NCI-H510A (cell line): ENCODE data around the gene XPNPEP1.

Experiments
- DNase-seq: peaks from one replicate; lab custom pipeline; 2025; lab: John Stamatoyannopoulos, UW

The XPNPEP1 gene

GRCh38 chr10:109893386-109893785 is 29.9 kb downstream of the XPNPEP1 start:
- no peak for DNase-seq

- no peak for DNase-seq
These were observed 30.4 kb downstream of the XPNPEP1 start for GRCh38 chr10:109892931-109893330.

- DNase-seq, result no peak
These were observed 31.2 kb downstream of the XPNPEP1 start for GRCh38 chr10:109892117-109892516.

GRCh38 chr10:109891105-109891504 is 32.2 kb downstream of the XPNPEP1 start:
- no peak for DNase-seq

DNA sequence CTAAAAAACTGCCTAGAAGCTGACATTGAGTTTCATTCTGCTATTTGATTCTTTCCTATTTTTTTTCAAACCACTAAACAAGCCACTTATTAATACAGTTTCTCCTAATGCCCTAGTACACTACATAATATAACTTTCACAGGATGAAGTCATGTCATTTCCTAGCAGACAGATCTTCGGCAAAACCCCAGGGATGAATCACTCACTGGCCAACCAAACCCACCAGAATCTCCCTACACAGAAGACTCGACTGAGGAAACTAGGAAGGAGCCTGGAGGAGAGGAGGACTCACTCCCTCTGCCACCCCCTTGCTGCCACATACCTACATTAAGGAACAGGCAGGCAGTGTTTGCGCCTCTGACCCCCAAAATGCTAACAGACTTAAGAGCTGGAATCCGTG is 33.4 kb downstream of the XPNPEP1 start:
- DNase-seq, result no peak

GRCh38 chr10:109887776-109888175 is 35.5 kb downstream of the XPNPEP1 start:
- DNase-seq, result no peak

- DNase-seq, result no peak
These were observed 36.1 kb downstream of the XPNPEP1 start for GRCh38 chr10:109887243-109887642.

GRCh38 chr10:109886781-109887140 is 36.5 kb downstream of the XPNPEP1 start:
- no peak for DNase-seq

- no peak for DNase-seq
These were observed 37.1 kb downstream of the XPNPEP1 start for GRCh38 chr10:109886037-109886780.

DNA sequence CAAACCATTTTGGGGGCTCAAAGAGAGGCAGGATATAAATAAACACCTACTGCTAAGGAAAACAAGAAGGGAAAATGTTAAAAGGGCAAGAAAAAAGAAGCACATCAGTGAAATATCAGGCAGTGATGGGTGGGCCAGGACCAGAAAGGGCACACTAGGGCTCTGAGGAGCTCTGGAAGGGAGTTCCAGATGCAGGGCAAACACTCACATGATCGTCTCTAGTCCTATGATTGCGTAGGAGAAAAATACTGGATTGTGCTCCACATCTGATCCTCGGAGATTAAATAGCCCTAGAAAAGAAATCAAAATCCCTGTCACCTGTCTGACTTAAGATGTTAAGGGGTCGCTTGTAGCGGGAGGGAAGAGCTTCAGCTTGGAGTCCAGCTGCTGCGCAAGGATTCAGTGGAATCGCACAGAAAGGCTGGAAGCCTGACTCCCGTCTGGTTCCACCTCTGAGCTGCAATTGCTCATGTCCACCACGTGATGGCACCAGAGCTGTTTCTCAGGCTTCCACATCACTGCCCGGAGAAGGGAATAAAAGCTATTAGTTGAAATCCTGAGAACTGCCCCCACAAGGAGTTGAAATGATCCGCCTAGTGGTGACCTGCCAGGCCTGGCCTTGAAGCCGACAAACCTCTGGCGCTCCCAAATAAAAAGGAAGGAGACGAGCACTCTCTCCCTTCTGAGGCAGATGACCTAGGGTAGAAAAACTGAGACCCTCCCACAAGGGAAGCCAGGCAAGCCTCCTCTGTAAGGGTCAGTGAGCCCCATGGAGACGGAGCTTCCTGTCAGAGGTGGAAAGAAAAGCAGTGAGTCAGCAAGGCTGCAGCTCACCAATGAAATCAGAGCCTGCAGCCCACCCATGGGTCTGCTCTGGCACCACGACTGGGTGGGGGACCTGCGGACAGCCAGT is 39.2 kb downstream of the XPNPEP1 start:
- DNase-seq, result peak; percentile 6

GRCh38 chr10:109882251-109883057 is 40.9 kb downstream of the XPNPEP1 start:
- no peak for DNase-seq

- DNase-seq, result no peak
These were observed 41.6 kb downstream of the XPNPEP1 start for GRCh38 chr10:109881769-109882057.

DNA sequence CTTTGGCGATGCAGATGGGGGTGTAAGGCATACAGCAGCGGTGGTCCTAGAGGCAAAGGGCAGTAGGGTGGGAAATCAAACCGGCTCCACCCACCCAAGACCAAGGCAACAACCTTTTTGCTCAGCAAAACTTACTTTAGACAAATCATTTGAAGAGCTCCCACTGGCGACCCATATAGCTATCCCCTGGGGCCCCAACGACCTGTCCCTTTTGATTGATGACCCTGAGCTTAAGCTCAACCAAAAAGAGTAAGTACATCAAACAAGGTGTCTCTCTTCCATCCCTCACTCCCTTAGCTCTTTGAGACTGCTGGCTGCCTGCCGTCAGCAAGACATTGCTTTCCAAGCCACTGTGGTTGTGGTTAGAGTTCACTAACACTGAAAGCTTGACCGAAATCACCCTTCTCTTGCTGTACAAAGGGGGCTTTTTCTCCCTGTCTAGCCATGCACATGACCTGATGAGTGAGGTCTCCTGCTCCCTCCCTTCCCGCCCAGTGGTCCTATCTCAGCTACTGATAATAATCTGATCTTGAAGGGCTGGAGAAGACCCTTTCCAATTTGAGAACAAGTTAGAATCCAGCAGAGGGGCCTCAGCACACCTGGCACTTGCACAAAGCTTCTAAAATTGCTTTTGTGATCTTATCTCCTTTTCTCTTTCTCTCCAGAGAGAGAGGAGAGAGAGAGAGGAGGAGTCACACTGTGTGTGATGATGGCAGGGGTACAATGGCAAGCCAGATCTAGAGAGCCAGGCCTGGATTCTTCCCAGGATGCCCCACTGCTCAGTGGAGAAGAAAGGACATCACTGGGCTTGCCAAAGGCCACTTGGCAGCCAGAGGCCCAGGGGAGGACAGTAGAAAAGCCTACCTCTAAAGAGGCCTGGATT is 42.2 kb downstream of the XPNPEP1 start:
- DNase-seq, result no peak

DNA sequence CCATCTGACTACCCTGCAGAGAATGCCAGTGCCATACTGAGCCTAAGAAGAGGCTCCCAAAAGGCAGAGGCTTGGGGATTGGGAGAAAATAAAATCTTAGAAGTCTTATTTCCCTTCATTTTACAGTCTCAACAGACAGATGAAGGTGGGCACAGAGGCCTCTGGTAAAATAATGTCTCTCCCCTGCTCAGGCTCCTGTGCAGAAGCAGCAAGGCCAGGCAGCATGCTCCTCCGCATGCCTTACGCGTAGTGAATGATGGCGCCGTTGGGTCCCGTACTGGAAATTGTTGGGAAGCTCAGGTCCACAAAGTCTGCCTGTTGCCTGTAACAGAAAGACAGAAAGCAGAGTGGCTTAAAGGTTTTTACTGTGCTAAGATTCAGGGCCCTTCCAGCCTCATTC is 45.8 kb downstream of the XPNPEP1 start:
- DNase-seq, result no peak

- DNase-seq, result no peak
These were observed 47.2 kb downstream of the XPNPEP1 start for GRCh38 chr10:109875828-109876821.

GRCh38 chr10:109875151-109875568 is 48.2 kb downstream of the XPNPEP1 start:
- no peak for DNase-seq

DNA sequence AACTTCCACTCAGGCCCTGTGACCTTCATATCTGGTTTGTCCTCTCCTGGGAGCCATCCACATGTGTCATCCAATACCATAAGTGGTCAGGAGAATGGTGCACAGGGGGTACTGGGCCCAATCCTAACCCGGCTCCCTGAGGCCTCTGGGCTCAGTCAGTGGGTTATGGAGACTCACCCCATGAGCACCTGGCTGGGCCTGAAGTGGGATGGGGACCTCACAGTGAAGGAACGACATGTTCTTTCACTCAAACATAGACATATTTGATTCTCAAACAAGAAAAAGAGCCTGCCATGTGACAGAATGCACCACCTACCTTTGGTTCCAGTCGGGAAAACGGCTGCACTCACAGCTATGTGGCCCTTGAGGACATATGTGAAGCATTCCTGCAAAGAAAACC is 51.8 kb downstream of the XPNPEP1 start:
- DNase-seq, result no peak

GRCh38 chr10:109866995-109867635 is 56.2 kb downstream of the XPNPEP1 start:
- no peak for DNase-seq

- DNase-seq, result no peak
These were observed 56.9 kb downstream of the XPNPEP1 start for GRCh38 chr10:109866168-109866994.
